ENCODE measurements around the gene COG1. TPM values are rescaled to one million over a fixed set of nuclear protein-coding genes. Genes with fewer than 3 reads are reported as not detected.

COG1 gene
- total RNA-seq, 8 experiments from 2014 or later: 25.7 to 44.0 (median 36.0) TPM

DNA sequence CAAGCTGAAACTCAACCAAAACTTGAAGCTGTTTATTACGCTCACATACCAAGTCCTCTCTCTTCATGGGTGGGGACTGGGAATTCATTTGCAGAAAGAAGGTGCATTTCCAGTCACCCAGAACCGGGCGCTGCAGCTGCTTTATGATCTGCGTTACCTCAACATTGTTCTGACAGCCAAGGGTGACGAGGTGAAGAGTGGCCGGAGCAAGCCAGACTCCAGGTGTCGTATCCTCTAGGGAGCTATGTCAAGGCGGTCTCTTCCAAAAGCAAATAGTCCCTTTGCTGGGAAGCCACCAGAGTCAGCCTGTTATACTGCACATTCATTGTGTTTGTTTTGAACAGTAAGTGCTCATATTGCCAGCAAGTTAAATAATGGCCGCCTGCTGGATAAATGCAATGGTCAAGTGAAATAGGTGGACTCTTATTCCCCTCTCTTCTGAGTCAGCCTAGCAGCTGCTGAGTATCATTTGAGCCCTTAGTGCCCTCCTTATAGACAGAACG is 12.7 kb downstream of the COG1 start:
- Histone ChIP-seq H3K4me3 (no peak overlapping the region), H3K4me1 (replicated peaks in 1 of 2) (no peaks in the 10 kb centered on the region), H3K27ac (no peak overlapping the region)
- peak in 4 of 8 experiments; percentile 38 to 92 (median 70) for ATAC-seq (replicated peaks in 6 of 8)
- in situ Hi-C loops (cut with MboI; ENCODE audit: low pct_unique_long_range_greater_than_20kb in 2 of 9, low sequenced_read_pairs in 9 of 9, unreplicated experiment in 9 of 9): no loop called here
- 28 to 100% (median 86%) methylated on average over 1 to 10 of the region's 10 CpGs for WGBS, 10 experiments

DNA sequence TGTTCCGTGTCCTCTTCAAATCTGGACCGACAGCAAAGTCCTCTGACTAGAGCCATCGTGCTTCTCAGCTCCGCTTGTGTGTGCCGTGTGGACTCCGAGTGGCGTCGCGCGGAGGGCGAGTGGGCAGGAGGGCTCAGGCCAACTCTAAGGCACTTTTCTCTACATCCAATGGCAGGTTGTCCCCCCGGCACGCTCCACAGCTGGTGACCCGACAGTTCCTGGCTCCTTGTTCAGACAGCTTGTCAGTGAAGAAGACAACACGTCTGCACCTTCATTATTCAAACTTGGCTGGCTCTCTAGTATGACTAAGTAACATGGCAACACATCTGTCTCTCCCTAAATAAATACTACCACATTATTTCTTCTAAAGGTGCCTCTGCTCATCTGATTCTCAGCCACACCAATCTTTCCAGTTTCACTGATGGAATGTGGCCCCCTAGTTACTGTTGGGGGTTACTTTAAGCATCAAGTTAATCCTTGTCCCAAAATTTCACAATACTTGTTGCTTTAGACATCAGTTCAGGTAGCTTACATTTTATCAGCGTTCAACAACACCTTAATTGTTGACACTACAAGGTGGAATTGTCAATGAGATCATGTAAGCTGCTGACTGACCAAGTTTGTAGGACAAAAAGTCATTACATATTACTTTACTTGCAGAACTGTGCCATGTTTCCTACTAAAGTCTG is 15.4 kb downstream of the COG1 start:
- no peak overlapping the region for H3K27ac ChIP-seq
- 80 to 100% (median 92%) methylated on average over 1 to 16 of the region's 16 CpGs; no CpG with 5 or more reads in 2 of the 10 experiments for WGBS, 10 experiments
- no peaks in the 10 kb centered on the region for H3K4me1 ChIP-seq (replicated peaks in 1 of 2)
- in situ Hi-C loops (cut with MboI; ENCODE audit: low pct_unique_long_range_greater_than_20kb in 2 of 9, low sequenced_read_pairs in 9 of 9, unreplicated experiment in 9 of 9): no loop called here
- no peak for ATAC-seq (replicated peaks in 6 of 8)
- H3K4me3 ChIP-seq: no peak overlapping the region

DNA sequence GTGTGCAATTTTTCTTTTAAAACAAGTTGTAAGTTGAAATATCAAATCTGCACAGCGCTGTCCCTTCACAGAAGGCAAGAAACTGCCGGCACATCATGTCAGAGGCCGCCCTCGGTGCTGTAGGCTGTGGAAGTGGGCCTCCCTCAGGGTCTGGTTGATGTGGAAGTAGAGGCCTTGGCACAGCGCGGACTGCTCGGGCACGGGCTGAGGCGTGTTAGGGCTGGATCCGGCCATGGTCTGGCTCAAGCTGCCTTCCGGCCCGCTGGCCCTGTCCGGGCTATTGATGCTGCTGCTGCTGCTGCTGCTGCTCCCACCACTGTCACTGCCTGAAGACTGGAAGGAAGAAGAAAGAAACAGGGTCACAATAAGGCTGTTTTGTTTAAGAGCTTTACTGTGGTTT is 16.6 kb downstream of the COG1 start:
- Histone ChIP-seq H3K4me3 (no peak overlapping the region), H3K27ac (no peak overlapping the region), H3K4me1 (replicated peaks in 1 of 2) (no peaks in the 10 kb centered on the region)
- ATAC-seq (replicated peaks in 6 of 8): peak in 4 of 8 experiments; percentile 16 to 36 (median 26)
- in situ Hi-C loops (cut with MboI; ENCODE audit: low pct_unique_long_range_greater_than_20kb in 2 of 9, low sequenced_read_pairs in 9 of 9, unreplicated experiment in 9 of 9): no loop called here
- WGBS, 10 experiments: 60 to 100% (median 96%) methylated on average over 1 to 8 of the region's 13 CpGs; no CpG with 5 or more reads in 5 of the 10 experiments

DNA sequence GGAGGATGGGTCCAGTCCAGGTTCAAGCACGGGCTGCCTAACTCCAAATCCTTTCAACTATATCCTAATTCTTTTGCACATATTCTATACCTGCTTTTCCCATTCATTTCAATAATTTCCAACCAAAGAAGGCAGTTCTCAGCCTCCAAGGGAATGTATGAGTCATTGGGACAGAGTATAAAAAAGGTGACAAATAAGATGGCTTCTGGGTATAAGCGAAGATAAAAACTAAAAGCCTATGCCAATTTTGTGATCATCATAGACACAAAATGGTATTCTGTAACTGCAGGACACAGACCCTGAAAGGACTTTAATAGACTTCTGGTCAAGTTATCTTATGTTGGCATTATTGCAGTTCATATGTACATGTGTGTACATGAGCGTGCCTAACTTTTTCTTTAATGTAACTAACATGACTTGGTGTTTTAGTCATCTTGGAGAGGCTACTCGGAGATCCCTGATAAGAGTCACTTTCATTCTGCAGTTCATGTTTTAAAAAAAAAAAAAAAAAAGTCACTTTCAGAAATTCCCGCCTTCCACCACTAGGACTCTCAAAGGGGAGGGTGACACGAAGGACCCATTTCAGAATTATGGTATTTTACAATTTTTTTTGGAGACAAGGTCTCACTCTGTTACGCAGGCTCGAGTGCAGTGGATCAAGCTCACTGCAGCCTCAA is 17.3 kb downstream of the COG1 start:
- no peak for ATAC-seq (replicated peaks in 6 of 8)
- WGBS, 10 experiments: 50 to 100% (median 90%) methylated on average over 2 to 8 of the region's 8 CpGs
- Histone ChIP-seq H3K4me3 (no peak overlapping the region), H3K27ac (no peak overlapping the region), H3K4me1 (replicated peaks in 1 of 2) (no peaks in the 10 kb centered on the region)
- in situ Hi-C loops (cut with MboI; ENCODE audit: low pct_unique_long_range_greater_than_20kb in 2 of 9, low sequenced_read_pairs in 9 of 9, unreplicated experiment in 9 of 9): no loop called here

DNA sequence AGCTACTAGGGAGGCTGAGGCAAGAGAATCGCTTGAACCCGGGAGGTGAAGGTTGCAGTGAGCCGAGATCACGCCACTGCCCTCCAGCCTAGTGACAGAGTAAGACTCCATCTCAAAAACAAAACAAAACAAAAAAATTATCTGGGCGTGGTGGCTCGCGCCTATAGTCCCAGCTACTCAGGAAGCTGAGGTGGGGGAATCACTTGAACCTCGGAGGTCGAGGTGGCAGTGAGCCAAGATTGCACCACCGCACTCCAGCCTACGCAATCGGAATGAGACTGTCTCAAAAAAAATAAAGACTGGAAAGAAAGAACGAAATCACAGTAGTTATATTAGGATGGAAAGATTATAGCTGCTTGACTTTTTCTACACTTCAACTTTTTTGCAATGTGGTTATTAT is 18.9 kb downstream of the COG1 start:
- WGBS, 10 experiments: 73 to 100% (median 92%) methylated on average over 3 to 12 of the region's 13 CpGs
- in situ Hi-C loops (cut with MboI; ENCODE audit: low pct_unique_long_range_greater_than_20kb in 2 of 9, low sequenced_read_pairs in 9 of 9, unreplicated experiment in 9 of 9): no loop called here

DNA sequence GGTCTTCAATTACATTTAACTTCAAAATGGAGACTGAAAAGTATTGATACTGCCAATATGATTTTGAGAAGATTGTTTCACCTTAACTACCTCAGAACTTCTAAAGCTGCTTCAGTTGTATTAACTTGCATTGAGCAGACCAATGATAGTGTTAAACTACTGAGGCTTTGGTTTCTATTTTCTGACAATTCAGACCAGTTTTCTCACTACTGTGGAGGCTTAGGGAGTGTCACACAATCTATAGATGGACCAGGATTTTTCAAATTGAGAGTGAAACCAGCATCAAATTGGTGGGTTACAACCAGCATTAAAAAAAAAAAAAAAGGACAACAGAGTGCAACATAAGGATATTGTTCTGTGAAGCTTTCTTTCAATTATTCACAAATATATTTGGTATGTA is 21.2 kb downstream of the COG1 start:
- no peak overlapping the region for H3K27ac ChIP-seq
- H3K4me3 ChIP-seq: no peak overlapping the region
- H3K4me1 ChIP-seq (replicated peaks in 1 of 2): no peaks in the 10 kb centered on the region
- in situ Hi-C loops (cut with MboI; ENCODE audit: low pct_unique_long_range_greater_than_20kb in 2 of 9, low sequenced_read_pairs in 9 of 9, unreplicated experiment in 9 of 9): no loop called here
- ATAC-seq (replicated peaks in 6 of 8): no peak

More for the DNA sequence above, 18.9 kb downstream of the COG1 start:
- Histone ChIP-seq H3K27ac (no peak overlapping the region), H3K4me1 (replicated peaks in 1 of 2) (no peaks in the 10 kb centered on the region), H3K4me3 (no peak overlapping the region)
- ATAC-seq (replicated peaks in 6 of 8): no peak

DNA sequence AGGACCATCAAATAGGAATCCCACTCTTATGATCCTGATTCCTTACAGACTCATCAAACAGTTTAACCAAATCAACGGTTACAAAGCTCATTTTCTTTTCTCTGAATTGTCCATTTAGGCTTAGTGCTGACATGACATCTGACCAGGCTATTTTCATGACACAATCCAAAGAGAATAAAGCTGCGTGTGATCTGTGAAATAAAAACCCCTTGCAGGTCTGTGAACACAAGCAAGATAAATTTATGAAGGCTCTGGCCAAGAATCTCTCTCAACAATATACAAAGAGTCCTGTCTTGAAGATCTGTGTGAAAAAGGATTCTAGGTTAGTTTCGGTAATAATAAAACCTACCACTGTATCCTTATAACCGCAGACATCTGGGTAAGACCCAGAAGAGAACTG is 22.0 kb downstream of the COG1 start:
- no peaks in the 10 kb centered on the region for H3K4me1 ChIP-seq (replicated peaks in 1 of 2)
- no peak for ATAC-seq (replicated peaks in 6 of 8)
- no peak overlapping the region for H3K4me3 ChIP-seq
- no peak overlapping the region for H3K27ac ChIP-seq
- in situ Hi-C loops (cut with MboI; ENCODE audit: low pct_unique_long_range_greater_than_20kb in 2 of 9, low sequenced_read_pairs in 9 of 9, unreplicated experiment in 9 of 9): no loop called here
- 23 to 100% (median 70%) methylated on average over 1 to 4 of the region's 4 CpGs; no CpG with 5 or more reads in 1 of the 10 experiments for WGBS, 10 experiments

DNA sequence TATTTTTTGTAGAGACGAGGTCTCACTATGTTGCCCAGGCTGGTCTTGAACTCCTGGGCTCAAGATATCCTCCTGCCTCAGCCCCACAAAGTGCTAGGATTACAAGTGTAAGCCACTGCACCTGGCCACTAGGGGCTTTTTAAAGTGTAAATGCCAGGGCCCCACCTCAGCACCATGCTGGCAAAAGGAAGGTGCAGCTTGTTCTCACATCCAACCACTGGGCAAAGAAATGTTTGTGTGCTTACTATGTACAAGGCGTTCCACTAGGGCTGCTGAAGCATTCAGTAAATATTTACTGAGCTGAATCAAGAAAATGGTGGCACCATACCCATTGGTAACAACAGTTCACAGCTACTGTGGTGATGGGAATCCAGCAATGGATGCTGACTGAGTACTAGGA is 22.6 kb downstream of the COG1 start:
- peak in 2 of 8 experiments; percentile 25 to 67 for ATAC-seq (replicated peaks in 6 of 8)
- Histone ChIP-seq H3K4me1 (replicated peaks in 1 of 2) (no peaks in the 10 kb centered on the region), H3K4me3 (no peak overlapping the region), H3K27ac (no peak overlapping the region)
- WGBS, 10 experiments: 80 to 100% (median 100%) methylated on average over 1 to 2 of the region's 2 CpGs; no CpG with 5 or more reads in 1 of the 10 experiments
- in situ Hi-C loops (cut with MboI; ENCODE audit: low pct_unique_long_range_greater_than_20kb in 2 of 9, low sequenced_read_pairs in 9 of 9, unreplicated experiment in 9 of 9): no loop called here

DNA sequence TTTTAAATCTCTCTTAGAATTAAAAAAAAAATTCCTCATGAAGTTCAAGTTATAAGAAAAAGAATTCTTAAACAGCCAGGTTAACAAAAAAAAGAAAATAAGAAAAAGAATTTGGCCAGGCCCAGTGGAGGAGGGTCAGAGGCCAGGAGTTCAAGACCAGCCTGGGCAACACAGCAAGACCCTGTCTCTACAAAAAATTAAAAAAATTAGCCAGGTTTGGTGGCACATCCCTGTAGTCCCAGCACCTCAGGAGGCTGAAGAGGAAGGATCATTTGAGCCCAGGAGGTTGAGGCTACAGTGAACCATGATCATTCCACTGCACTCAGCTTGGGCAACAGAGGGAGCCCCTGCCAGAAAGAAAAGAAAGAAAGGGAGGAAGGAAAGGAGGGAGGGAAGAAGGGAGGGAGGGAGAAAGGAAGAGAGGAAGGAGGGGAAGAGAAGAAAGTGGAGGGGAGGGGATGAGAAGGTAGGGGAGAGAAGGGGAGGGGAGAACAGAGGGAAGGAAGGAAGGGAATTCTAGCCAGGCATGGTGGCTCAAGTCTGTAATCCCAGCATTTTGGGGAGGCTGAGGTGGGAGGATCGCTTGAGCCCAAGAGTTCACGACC is 30.9 kb downstream of the COG1 start:
- ATAC-seq (replicated peaks in 6 of 8): no peak
- no peaks in the 10 kb centered on the region for H3K4me1 ChIP-seq (replicated peaks in 1 of 2)
- in situ Hi-C loops (cut with MboI; ENCODE audit: low pct_unique_long_range_greater_than_20kb in 2 of 9, low sequenced_read_pairs in 9 of 9, unreplicated experiment in 9 of 9): no loop called here
- H3K4me3 ChIP-seq: no peak overlapping the region
- H3K27ac ChIP-seq: no peak overlapping the region
- no CpG with 5 or more reads among the region's 2 CpGs for WGBS, 10 experiments

DNA sequence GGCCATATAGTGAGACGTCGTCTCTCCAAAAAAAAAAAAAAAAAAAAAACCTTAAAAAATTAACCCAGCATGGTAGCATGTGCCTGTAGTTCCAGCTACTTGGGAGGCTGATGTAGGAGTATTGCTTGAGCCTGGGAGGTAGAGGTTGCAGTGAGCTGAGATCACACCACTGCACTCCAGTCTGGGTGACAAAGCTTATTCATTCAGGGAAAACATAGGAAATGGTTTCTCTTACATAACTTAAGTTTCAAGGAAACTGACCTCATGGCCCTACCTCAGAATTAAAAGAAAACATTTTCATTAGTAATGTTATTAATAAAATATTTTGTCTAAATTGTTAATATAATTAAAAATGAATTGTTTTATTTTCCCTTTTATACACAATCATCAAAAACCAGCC is 31.4 kb downstream of the COG1 start:
- Histone ChIP-seq H3K4me3 (no peak overlapping the region), H3K27ac (no peak overlapping the region), H3K4me1 (replicated peaks in 1 of 2) (no peaks in the 10 kb centered on the region)
- in situ Hi-C loops (cut with MboI; ENCODE audit: low pct_unique_long_range_greater_than_20kb in 2 of 9, low sequenced_read_pairs in 9 of 9, unreplicated experiment in 9 of 9): no loop called here
- no peak for ATAC-seq (replicated peaks in 6 of 8)
- WGBS, 10 experiments: 100% methylated on average over 2 of the region's 2 CpGs; no CpG with 5 or more reads in 9 of the 10 experiments

DNA sequence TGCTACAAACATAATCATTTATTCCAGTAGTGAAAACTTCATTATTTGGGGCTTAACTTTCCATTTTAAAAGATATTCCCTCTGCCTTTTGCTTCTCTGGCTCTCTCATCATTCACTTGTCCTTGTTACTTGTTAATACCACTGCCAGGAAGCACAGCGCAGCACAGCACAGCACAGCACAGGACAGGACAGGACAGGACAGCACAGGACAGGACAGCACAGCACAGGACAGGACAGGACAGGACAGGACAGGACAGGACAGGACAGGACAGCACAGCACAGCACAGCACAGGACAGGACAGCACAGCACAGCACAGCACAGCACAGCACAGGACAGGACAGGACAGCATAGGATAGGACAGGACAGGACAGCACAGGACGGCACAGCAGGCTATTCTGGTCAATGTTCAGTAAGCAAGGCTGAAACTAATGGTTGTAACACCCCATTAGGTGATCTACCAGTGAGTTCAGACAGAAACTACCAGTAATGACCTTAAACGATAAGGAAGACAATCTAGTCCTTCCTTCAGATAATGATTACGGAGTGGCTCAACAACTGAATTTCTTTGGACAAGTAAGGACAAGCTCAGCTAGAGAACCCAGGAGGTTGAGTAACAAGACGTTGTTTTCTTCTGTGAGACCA is 31.9 kb downstream of the COG1 start:
- WGBS, 10 experiments: 77 to 100% (median 97%) methylated on average over 1 to 4 of the region's 5 CpGs; no CpG with 5 or more reads in 1 of the 10 experiments
- Histone ChIP-seq H3K27ac (no peak overlapping the region), H3K4me1 (replicated peaks in 1 of 2) (no peaks in the 10 kb centered on the region), H3K4me3 (no peak overlapping the region)
- ATAC-seq (replicated peaks in 6 of 8): no peak
- in situ Hi-C loops (cut with MboI; ENCODE audit: low pct_unique_long_range_greater_than_20kb in 2 of 9, low sequenced_read_pairs in 9 of 9, unreplicated experiment in 9 of 9): no loop called here

DNA sequence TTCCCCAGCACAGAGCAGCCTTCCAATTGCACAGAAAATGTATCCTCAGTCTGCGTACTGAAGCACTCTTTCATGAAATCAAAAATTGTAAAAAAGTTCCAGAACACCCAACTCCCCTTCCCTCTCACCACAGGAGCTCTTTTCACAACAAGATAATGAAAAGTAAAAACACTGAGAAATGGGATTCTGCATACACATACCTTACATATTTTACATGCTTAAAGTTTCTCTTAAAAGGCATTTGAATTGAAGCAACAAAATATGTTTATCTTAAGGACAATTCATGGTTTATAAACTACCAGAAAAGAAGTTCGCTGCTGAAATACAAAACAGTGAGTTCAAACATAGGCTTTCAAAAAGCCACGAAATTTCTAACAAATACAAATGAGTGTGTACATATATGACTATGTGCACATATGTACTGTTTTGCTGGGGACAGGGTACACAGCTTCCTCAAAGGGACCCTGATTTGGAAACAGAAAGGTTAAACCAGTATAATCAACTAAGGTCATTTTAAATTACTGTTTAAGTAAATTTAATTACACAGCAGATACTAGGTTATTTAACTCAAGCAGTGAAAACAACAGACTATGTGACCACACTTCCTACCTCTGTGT is 33.8 kb downstream of the COG1 start:
- in situ Hi-C loops (cut with MboI; ENCODE audit: low pct_unique_long_range_greater_than_20kb in 2 of 9, low sequenced_read_pairs in 9 of 9, unreplicated experiment in 9 of 9): no loop called here
- Histone ChIP-seq H3K4me3 (no peak overlapping the region), H3K4me1 (replicated peaks in 1 of 2) (peaks cover 0 to 7% of the 10 kb centered on the region in 2 donors), H3K27ac (no peak overlapping the region)
- 60 to 100% (median 86%) methylated on average over 1 to 3 of the region's 3 CpGs; no CpG with 5 or more reads in 1 of the 10 experiments for WGBS, 10 experiments
- no peak for ATAC-seq (replicated peaks in 6 of 8)

DNA sequence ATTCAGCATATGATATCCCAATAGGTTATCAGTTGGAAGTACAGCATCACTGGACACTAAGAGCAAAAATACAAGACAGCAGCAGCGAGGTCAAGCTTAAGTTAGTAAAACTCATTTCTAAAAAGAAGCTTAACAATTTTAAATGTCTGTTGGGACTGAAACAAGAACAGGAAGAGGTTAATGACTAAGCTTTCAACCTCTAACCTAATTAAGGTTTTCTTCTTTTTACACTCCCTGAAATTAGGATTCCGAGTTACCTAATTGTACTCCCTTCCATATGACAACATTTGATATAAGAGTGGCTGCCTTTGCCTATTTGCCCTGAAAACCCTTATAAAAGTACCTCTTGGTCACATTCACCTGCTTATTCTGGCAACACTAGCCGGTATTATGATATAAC is 34.5 kb downstream of the COG1 start:
- H3K4me3 ChIP-seq: no peak overlapping the region
- no peak overlapping the region for H3K27ac ChIP-seq
- 71 to 100% (median 96%) methylated on average over 1 to 3 of the region's 3 CpGs; no CpG with 5 or more reads in 1 of the 10 experiments for WGBS, 10 experiments

More for the DNA sequence above, 34.5 kb downstream of the COG1 start:
- in situ Hi-C loops (cut with MboI; ENCODE audit: low pct_unique_long_range_greater_than_20kb in 2 of 9, low sequenced_read_pairs in 9 of 9, unreplicated experiment in 9 of 9): no loop called here
- H3K4me1 ChIP-seq (replicated peaks in 1 of 2): peaks cover 0 to 7% of the 10 kb centered on the region in 2 donors
- no peak for ATAC-seq (replicated peaks in 6 of 8)
